HL-60 (cell line): ENCODE results near the gene GID8.

Experiments used
- CTCF ChIP-seq: IDR thresholded peaks from one replicate; pipeline ENCODE4 v1.5.1; 2011; ENCODE audit warnings: low read length, control low read depth, inconsistent platforms; ENCODE audit not compliant: insufficient read depth
- GABPA ChIP-seq: IDR thresholded peaks from 2 replicates; pipeline ENCODE4 v1.6.1; 2012; ENCODE audit warnings: low read depth
- POLR2AphosphoS5 ChIP-seq: IDR thresholded peaks from 2 replicates; pipeline ENCODE4 v1.6.1; 2012; ENCODE audit warnings: low read depth

GRCh38 chr20:62897666-62898065, 40.3 kb upstream of the GID8 start:
- TF ChIP-seq GABPA (no peak), POLR2AphosphoS5 (no peak), CTCF (no peak)
